ENCODE data around the gene KCTD15.

KCTD15 gene

GRCh38 chr19:33801411-33801810 lies 4.7 kb downstream of the KCTD15 start:
- no peak overlapping the region for H3K4me3 ChIP-seq (ENCODE audit: low read depth, low read length)
- no peak for DNase-seq (ENCODE audit: low read depth)
- no peak for TF ChIP-seq CTCF (IDR thresholded peaks at IDR 0.05; ENCODE audit: insufficient read depth, low read depth, low read length, missing control alignments)

GRCh38 chr19:33802001-33802400 lies 5.3 kb downstream of the KCTD15 start:
- no peak for DNase-seq (ENCODE audit: low read depth)
- TF ChIP-seq CTCF (IDR thresholded peaks at IDR 0.05; ENCODE audit: insufficient read depth, low read depth, low read length, missing control alignments), result no peak
- no peak overlapping the region for H3K4me3 ChIP-seq (ENCODE audit: low read depth, low read length)

GRCh38 chr19:33802801-33803200 lies 6.1 kb downstream of the KCTD15 start:
- no peak for DNase-seq (ENCODE audit: low read depth)
- TF ChIP-seq CTCF (IDR thresholded peaks at IDR 0.05; ENCODE audit: insufficient read depth, low read depth, low read length, missing control alignments), result no peak
- H3K4me3 ChIP-seq (ENCODE audit: low read depth, low read length), result no peak overlapping the region

- no peak for DNase-seq (ENCODE audit: low read depth)
- no peak for TF ChIP-seq CTCF (IDR thresholded peaks at IDR 0.05; ENCODE audit: insufficient read depth, low read depth, low read length, missing control alignments)
- H3K4me3 ChIP-seq (ENCODE audit: low read depth, low read length), result no peak overlapping the region
Observed at GRCh38 chr19:33803383-33803782, 6.7 kb downstream of the KCTD15 start.

GRCh38 chr19:33804021-33804799 lies 7.5 kb downstream of the KCTD15 start:
- no peak for DNase-seq (ENCODE audit: low read depth)
- TF ChIP-seq CTCF (IDR thresholded peaks at IDR 0.05; ENCODE audit: insufficient read depth, low read depth, low read length, missing control alignments), result no peak
- H3K4me3 ChIP-seq (ENCODE audit: low read depth, low read length), result no peak overlapping the region

GRCh38 chr19:33805313-33805712 lies 8.6 kb downstream of the KCTD15 start:
- no peak for DNase-seq (ENCODE audit: low read depth)
- TF ChIP-seq CTCF (IDR thresholded peaks at IDR 0.05; ENCODE audit: insufficient read depth, low read depth, low read length, missing control alignments), result no peak
- no peak overlapping the region for H3K4me3 ChIP-seq (ENCODE audit: low read depth, low read length)

Measured in GM12865 (cell line).